ENCODE results near the gene CTAGE15.
"Not testable (repeated sequence)": the region's sequence is repeated elsewhere in the genome, so short reads cannot be mapped to it uniquely, and the experiment has no call there.

DNA sequence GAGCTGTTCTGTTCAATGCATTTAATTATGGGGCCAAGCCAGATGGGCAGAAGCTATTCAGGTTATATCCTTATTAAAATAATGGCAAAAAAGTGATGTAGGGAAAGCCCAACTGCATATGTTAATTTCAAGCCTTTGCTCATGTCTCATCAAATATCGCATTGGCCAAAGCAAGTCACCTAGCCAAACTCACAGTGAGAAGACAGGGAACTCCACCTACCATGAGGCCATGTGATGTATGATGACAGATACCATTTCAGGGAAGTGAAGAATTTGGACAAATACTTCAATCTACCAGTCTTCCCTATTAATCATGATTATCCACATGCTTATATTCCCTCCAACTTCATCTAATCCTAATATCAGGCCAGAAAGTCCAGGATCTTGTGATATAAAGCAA, 35.2 kb upstream of the CTAGE15 start:
- TF ChIP-seq, protein P1, sequence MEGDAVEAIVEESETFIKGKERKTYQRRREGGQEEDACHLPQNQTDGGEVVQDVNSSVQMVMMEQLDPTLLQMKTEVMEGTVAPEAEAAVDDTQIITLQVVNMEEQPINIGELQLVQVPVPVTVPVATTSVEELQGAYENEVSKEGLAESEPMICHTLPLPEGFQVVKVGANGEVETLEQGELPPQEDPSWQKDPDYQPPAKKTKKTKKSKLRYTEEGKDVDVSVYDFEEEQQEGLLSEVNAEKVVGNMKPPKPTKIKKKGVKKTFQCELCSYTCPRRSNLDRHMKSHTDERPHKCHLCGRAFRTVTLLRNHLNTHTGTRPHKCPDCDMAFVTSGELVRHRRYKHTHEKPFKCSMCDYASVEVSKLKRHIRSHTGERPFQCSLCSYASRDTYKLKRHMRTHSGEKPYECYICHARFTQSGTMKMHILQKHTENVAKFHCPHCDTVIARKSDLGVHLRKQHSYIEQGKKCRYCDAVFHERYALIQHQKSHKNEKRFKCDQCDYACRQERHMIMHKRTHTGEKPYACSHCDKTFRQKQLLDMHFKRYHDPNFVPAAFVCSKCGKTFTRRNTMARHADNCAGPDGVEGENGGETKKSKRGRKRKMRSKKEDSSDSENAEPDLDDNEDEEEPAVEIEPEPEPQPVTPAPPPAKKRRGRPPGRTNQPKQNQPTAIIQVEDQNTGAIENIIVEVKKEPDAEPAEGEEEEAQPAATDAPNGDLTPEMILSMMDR (IDR thresholded peaks at IDR 0.05) = not testable (repeated sequence)
- not testable (repeated sequence) for TF ChIP-seq EZH2 (IDR thresholded peaks at IDR 0.05; ENCODE audit: borderline replicate concordance, insufficient read depth, low read depth, low read length, poor library complexity, severe bottlenecking)
